H1 (cell line): ENCODE measurements around the gene ZMIZ1. TPM values are rescaled to one million over a fixed set of nuclear protein-coding genes. Genes with fewer than 3 reads are reported as not detected.

Source experiments
- CEBPB ChIP-seq: IDR thresholded peaks from 2 replicates; pipeline ENCODE4 v1.6.1; 2012; ENCODE audit warnings: low read depth, low read length
- FOSL1 ChIP-seq: IDR thresholded peaks from 2 replicates; pipeline ENCODE4 v1.6.1; 2011; ENCODE audit warnings: mild to moderate bottlenecking, low read depth, low read length, moderate library complexity; ENCODE audit not compliant: insufficient read depth
- MAFK ChIP-seq: IDR thresholded peaks from 2 replicates; pipeline ENCODE4 v1.6.1; 2012; ENCODE audit warnings: low read depth, mild to moderate bottlenecking, improper control_type of control experiment, low read length
- RXRA ChIP-seq: IDR thresholded peaks from 2 replicates; pipeline ENCODE4 v1.6.1; 2011; ENCODE audit warnings: low read depth, mild to moderate bottlenecking, low read length, moderate library complexity; ENCODE audit not compliant: insufficient read depth
- SIX5 ChIP-seq: IDR thresholded peaks from 2 replicates; pipeline ENCODE4 v1.6.1; 2011; ENCODE audit warnings: mild to moderate bottlenecking, low read depth, low read length
- polyA plus RNA-seq, 7 experiments: library from polyadenylated mRNA; depleted of rRNA in 3 of 7; stranded (reverse) in 5 of 7; unstranded in 2 of 7; fragments of >200 nt in 5 of 7; fragments of 200-250 nt in 2 of 7; gene quantifications; 1 replicate in 5 of 7; 2 replicates in 1 of 7; 4 replicates in 1 of 7; pipeline versions ENCODE4 v1.2.1 to v1.2.3, GENCODE V29; 2011 to 2013; ENCODE audit warnings: missing spikeins in 2 of 7, mixed read lengths in 2 of 7
- total RNA-seq: library from RNA; stranded (reverse); fragmentation: NEBNext Ultra II Directional; extraction: Animal tissue kit (Norgen Biotek cat#: 25700); gene quantifications from 2 replicates; pipeline ENCODE4 v1.2.1, GENCODE V29; 2021
- TF ChIP-seq, protein P1 (sequence below): fragments of 300-600 bp; sonication (generic); IDR thresholded peaks from 2 replicates; pipeline ENCODE4 v1.7.1; 2012; ENCODE audit warnings: low read length, moderate library complexity, mild to moderate bottlenecking, inconsistent platforms; ENCODE audit not compliant: insufficient replicate concordance
- TF ChIP-seq, protein P2 (sequence below): IDR thresholded peaks from 2 replicates; pipeline ENCODE4 v1.6.1; 2012; ENCODE audit warnings: inconsistent platforms

Gene ZMIZ1
- total and polyA plus RNA-seq, 2 of the 8 experiments (the other 6 are each of a cell fraction or from before 2014, with no cell fraction given): 8.1 to 28.0 TPM

DNA sequence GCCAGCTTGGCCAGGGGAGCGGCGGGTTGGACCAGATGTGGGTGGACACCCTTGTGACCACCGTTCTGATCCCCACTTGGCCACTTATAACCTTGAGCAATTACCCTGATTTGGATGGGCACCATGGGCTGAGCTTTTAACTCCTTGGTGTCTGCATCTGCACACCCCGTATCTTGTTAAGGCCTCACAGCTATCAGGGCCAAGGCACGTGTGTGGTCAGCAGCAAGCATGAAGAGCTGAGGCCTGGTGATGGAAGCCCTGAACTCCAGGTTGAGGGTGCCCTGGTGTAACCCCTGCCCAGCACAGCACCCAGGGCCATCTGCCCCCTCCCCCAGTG is 89.2 kb downstream of the ZMIZ1 start (continued):
- TF ChIP-seq, protein P1, sequence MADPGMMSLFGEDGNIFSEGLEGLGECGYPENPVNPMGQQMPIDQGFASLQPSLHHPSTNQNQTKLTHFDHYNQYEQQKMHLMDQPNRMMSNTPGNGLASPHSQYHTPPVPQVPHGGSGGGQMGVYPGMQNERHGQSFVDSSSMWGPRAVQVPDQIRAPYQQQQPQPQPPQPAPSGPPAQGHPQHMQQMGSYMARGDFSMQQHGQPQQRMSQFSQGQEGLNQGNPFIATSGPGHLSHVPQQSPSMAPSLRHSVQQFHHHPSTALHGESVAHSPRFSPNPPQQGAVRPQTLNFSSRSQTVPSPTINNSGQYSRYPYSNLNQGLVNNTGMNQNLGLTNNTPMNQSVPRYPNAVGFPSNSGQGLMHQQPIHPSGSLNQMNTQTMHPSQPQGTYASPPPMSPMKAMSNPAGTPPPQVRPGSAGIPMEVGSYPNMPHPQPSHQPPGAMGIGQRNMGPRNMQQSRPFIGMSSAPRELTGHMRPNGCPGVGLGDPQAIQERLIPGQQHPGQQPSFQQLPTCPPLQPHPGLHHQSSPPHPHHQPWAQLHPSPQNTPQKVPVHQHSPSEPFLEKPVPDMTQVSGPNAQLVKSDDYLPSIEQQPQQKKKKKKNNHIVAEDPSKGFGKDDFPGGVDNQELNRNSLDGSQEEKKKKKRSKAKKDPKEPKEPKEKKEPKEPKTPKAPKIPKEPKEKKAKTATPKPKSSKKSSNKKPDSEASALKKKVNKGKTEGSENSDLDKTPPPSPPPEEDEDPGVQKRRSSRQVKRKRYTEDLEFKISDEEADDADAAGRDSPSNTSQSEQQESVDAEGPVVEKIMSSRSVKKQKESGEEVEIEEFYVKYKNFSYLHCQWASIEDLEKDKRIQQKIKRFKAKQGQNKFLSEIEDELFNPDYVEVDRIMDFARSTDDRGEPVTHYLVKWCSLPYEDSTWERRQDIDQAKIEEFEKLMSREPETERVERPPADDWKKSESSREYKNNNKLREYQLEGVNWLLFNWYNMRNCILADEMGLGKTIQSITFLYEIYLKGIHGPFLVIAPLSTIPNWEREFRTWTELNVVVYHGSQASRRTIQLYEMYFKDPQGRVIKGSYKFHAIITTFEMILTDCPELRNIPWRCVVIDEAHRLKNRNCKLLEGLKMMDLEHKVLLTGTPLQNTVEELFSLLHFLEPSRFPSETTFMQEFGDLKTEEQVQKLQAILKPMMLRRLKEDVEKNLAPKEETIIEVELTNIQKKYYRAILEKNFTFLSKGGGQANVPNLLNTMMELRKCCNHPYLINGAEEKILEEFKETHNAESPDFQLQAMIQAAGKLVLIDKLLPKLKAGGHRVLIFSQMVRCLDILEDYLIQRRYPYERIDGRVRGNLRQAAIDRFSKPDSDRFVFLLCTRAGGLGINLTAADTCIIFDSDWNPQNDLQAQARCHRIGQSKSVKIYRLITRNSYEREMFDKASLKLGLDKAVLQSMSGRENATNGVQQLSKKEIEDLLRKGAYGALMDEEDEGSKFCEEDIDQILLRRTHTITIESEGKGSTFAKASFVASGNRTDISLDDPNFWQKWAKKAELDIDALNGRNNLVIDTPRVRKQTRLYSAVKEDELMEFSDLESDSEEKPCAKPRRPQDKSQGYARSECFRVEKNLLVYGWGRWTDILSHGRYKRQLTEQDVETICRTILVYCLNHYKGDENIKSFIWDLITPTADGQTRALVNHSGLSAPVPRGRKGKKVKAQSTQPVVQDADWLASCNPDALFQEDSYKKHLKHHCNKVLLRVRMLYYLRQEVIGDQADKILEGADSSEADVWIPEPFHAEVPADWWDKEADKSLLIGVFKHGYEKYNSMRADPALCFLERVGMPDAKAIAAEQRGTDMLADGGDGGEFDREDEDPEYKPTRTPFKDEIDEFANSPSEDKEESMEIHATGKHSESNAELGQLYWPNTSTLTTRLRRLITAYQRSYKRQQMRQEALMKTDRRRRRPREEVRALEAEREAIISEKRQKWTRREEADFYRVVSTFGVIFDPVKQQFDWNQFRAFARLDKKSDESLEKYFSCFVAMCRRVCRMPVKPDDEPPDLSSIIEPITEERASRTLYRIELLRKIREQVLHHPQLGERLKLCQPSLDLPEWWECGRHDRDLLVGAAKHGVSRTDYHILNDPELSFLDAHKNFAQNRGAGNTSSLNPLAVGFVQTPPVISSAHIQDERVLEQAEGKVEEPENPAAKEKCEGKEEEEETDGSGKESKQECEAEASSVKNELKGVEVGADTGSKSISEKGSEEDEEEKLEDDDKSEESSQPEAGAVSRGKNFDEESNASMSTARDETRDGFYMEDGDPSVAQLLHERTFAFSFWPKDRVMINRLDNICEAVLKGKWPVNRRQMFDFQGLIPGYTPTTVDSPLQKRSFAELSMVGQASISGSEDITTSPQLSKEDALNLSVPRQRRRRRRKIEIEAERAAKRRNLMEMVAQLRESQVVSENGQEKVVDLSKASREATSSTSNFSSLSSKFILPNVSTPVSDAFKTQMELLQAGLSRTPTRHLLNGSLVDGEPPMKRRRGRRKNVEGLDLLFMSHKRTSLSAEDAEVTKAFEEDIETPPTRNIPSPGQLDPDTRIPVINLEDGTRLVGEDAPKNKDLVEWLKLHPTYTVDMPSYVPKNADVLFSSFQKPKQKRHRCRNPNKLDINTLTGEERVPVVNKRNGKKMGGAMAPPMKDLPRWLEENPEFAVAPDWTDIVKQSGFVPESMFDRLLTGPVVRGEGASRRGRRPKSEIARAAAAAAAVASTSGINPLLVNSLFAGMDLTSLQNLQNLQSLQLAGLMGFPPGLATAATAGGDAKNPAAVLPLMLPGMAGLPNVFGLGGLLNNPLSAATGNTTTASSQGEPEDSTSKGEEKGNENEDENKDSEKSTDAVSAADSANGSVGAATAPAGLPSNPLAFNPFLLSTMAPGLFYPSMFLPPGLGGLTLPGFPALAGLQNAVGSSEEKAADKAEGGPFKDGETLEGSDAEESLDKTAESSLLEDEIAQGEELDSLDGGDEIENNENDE: no peak
- TF ChIP-seq CEBPB (no peak), MAFK (no peak), SIX5 (no peak), FOSL1 (no peak), RXRA (no peak)
- TF ChIP-seq, protein P2, sequence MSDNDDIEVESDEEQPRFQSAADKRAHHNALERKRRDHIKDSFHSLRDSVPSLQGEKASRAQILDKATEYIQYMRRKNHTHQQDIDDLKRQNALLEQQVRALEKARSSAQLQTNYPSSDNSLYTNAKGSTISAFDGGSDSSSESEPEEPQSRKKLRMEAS: no peak
- TF ChIP-seq, all 59 proteins: peak for 0
